Activated CD8-positive, alpha-beta memory T cell treated with anti-CD3 and anti-CD28 coated beads for 1 hour (primary cell): ENCODE measurements around the gene WFDC9.
"Not testable (repeated sequence)": the region's sequence is repeated elsewhere in the genome, so short reads cannot be mapped to it uniquely, and the experiment has no call there.

ENCODE experiments used
- DNase-seq, 2 donors: peaks; one replicate each; pipeline ENCODE4 v3.0.0-alpha.2; 2020; ENCODE audit warnings: low read depth in 1 of 2; ENCODE audit errors: extremely low read depth in 1 of 2

WFDC9 gene

DNA sequence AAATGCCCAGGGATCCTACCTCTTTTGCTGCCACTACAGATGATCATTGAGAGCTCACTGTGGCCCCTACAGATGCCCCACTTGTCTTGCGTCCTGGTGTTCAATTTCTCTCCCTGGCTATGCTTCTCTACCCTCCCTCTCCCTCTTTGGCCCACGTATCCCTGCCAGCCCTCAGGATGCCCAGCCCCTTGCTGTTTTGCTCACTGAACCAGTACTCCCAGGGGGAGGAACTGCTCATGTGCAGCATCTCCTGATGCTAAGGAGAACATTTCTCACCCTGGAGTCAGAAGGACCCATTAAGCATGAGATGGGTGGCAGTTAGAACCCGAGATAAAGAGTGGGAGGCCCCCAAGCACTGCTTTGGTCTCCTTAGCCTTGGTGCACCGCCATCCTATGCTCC, at the start of gene WFDC9:
TSS of gene WFDC9 (minus strand) at position 101 of the 400 bp plus-strand sequence. CDS start 21,103 bp downstream, outside the sequence.
- DNase-seq: no peak

DNA sequence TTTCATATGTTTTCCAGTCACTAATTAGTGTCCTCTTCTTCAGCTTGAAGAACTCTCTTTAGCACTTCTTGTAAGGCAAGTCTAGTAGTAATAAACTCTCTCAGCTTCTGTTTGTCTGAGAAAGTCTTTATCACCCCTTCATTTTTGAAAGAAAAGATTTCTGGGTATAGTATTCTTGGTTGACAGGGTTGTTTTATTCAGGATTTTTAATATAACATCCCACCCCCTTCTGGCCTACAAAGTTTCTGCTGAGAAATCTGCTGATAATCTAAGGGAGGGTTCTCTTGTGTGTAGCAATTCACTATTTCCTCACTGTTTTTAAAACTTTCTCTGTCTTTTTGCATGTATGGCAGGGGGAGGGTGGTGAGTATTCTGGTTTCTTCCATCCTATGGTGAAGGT, 48.6 kb upstream of the WFDC9 start:
- DNase-seq: no peak

DNA sequence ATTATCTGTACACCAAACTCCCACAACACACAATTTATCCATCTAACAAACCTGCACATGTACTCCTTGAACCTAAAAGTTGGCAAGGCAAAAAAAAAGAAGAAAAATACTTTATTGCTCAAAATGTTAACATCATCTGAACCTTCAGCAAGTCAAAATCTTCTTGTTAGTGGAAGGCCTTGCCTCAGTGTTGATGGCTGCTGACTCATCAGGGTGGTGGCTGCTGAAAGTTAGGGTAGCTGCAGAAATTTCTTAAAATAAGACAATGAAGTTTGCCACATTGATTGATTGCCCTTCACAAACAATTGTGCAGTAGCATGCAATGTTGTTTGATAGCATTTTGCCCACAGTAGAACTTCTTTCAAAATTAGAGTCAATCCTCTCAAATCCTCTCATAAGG, 41.7 kb upstream of the WFDC9 start:
- no peak for DNase-seq

DNA sequence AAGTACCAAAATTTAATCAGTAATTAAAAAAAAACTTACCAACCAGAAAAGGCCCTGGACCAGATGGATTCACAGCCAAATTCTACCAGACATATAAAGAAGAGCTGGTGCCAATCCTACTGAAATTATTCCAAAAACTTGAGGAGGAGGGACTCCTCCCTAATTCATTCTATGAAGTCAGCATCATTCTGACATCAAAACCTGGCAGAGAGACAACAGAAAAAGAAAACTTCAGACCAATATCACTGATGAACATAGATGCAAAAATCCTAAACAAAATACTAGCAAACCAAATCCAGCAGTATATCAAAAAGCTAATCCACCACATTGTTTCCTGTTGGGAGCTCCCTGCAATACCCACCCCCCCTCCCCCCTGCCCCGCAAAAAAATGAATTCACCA, 39.1 kb upstream of the WFDC9 start, which contains the start of gene WFDC11:
TSS of gene WFDC11 (minus strand) at position 101 of the 400 bp plus-strand sequence. CDS start 19,639 bp downstream, outside the sequence.
- no peak for DNase-seq

DNA sequence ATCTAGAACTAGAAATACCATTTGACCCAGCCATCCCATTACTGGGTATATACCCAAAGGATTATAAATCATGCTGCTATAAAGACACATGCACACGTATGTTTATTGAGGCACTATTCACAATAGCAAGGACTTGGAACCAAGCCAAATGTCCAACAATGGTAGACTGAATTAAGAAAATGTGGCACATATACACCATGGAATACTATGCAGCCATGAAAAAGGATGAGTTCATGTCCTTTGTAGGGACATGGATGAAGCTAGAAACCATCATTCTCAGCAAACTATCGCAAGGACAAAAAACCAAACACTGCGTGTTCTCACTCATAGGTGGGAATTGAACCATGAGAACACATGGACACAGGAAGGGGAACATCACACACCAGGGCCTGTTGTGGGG, 26.0 kb upstream of the WFDC9 start:
- not testable (repeated sequence) for DNase-seq

DNA sequence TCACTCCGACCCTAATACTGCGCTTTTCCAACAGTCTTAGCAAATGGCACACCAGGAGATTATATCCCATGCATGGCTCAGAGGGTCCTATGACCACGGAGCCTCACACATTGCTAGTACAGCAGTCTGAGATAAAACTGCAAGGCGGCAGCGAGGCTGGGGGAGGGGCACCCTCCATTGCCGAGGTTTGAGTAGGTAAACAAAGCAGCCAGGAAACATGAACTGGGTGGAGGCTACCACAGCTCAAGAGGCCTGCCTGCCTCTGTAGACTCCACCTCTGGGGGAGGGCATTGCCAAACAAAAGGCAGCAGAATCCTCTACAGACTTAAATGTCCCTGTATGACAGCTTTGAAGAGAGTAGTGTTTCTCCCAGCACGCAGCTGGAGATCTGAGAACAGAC, 20.6 kb upstream of the WFDC9 start:
- DNase-seq: not testable (repeated sequence)

DNA sequence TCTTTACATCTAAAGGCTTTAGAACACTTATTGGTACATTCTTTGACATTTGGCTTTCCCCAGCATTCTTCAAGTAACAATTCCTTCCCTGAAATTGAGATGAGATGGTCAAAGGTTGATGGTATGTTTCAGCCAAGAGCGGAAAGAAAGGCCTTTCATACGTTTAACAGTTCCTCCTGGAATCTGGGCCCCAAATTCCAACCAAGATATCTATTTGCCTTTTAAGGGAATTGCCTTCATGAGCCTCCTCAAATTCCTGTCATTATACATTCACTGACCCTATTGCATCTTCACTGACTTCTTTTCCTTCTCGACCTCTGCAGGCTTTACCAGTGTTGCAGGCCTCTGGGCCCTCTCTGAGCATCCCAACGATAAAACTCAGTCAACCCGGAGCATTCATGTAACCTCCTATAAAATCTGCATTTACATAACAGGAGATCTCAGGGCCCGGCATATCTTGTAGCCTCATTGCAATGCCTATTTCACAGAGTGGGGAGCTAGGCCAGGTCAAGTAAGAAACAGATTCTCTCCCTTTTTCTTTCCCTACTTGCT, 18.3 kb upstream of the WFDC9 start:
- DNase-seq: no peak

DNA sequence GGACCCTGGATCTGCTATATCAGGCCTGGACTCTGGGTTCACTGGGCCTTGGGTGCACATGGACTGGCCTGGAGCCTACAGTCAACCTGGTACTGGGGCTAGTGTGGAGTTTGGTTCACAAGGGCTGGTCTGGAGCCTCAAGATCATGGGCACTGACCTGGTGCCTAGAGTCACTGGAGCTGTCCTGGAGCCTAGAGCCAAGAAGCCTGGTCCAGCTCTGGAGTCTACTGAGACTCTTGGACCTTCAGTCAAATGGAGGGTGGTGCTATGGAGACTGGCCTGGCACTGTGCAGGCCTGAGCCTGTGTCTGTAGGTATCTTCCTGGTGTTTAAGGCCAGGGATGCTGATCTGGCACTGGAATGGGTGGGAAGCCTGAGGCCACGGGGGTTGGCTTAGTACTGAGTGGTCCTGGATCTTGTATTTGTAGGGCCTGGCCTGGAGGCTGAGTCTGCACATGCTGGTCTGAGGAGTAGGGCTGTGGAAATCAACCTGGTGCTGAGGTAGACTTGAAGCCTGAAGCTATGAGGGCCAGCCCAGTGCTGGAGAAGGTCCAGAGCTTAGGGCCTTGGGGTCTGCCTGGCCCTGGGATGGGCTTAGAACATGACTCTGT, 16.5 kb upstream of the WFDC9 start:
- DNase-seq: no peak

DNA sequence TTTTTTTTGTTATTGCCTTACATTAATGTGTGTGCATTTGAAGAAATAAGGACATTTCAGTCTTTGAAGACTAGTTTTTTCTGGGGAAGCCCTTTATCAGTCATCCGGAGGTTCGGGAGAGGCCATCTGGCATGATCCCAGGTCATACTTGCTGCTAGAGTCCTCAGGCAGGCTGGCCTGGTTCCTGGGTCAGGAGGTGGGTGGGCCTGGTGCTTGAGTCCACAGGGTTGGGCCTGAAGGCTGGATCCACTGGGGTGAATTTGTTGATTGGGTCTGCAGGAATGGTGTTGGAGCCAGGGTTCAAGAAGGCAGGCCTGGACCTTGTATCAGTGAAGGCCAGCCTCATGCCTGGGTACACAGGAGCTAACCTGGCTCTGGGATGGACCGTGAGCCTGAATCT, 15.8 kb upstream of the WFDC9 start:
- DNase-seq: no peak

DNA sequence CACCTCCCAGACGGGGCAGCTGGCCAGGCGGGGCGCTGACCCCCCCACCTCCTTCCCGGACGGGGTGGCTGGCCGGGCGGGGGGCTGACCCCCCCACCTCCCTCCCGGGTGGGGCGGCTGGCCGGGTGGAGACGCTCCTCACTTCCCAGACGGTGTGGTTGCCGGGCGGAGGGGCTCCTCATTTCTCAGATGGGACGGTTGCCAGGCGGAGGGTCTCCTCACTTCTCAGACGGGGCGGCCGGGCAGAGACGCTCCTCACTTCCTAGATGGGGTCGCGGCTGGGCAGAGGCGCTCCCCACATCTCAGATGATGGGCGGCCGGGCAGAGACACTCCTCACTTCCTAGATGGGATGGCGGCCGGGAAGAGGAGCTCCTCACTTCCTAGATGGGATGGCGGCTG, 14.8 kb upstream of the WFDC9 start:
- DNase-seq: not testable (repeated sequence)

DNA sequence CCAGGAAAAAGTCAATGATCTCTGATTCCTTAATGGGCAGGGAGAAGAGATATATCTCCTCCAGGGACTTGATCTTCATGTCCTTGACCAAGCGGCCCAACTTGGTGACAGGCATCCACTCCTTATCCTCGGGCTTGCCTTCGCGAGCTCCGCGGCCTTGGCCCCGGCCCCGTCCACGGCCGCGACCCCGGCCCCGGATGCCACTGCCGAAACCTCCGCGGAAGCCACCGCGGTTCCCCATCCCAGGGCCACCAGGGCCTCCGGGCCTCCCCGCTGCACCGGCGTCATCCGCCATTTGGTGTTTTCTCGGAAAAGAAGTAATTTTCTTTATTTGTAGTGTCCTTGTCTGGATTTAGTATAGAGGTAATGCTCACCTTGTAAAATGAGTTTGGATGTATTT, 10.0 kb upstream of the WFDC9 start:
- DNase-seq: not testable (repeated sequence)

DNA sequence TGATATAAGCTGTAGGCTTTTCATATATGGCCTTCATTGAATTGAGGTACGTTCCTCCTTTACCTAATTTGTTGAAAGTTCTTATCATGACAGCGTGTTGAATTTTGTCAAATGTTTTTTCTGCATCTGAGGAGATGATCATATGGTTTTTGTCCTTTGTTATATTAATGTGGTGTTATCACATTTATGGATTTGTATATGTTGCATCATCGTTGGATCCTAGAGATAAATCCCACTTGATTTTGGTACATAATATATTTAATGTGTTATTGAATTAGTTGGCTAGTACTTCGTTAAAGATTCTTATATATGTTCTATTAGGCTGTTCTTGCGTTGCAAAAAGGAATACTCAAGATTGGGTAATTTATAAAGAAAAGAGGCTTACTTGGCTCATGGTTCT, 8.6 kb upstream of the WFDC9 start:
- DNase-seq: no peak

DNA sequence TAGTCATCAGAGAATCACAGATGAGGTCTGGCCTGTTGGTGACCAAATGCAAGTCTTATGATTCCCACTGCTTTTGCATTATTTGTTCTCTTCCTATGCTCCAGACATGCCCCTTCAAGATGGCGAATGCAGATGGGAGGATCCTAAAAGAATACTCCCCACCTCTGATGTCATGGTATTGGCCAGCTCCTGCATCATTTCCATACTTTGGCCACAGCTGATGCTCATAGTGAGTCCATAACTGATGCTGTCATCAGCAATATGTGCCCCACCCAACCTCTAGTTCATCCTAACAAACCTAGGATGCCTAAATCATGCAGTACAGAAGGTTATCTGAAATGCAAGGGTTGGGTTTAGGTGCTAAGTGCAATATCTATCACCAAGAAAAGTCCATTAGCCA, 5.4 kb upstream of the WFDC9 start:
- no peak for DNase-seq

DNA sequence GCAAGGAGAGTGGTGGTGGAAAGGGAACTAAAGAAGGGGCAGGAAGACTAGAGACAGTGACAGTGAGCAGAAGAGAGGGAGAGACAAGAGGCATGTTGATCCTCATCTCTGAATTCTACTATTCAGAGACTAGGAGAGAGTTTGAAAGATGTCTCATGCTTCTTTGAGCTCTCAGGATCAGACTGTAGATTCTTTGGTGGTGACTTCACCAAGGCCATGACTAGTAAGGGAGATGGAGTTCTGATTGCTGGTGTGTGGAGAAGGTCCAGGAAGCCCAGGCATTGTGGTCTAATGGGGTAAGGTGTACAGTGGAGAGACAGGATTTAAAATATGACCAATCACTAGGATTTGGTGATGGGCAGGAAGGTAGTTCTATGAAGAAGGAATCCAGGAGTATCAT, 713 bp downstream of the WFDC9 start:
- no peak for DNase-seq

DNA sequence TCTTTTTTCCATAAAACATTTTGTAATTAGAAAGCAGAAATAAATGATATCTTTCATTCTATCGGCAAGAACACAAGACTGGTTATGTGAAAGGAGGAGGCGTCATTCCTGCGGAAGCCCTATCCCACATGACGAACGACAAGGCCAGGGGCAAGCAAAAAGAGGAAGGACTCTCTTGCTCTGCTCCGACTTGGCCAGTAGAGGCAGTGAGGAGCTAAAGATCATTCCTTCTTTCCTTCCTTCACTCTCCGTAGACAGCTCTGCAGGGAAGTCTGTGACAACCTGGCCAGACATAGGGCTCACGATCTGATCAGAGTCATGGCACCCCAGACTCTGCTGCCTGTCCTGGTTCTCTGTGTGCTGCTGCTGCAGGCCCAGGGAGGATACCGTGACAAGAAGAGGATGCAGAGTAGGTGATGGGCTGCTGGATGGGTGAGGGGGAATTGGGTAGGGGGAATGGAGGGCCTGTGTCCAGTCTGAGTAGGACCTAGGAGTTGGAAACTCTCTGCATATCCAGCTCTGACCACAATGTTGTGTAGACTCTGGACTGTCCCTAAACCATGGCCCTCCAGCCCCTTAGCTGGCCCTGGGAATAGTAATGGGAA, 1.5 kb downstream of the WFDC9 start, which contains the start of gene WFDC10A:
TSS of gene WFDC10A (plus strand) at position 244 of the 605 bp plus-strand sequence. CDS start at position 319, 75 bp downstream.
- no peak for DNase-seq

DNA sequence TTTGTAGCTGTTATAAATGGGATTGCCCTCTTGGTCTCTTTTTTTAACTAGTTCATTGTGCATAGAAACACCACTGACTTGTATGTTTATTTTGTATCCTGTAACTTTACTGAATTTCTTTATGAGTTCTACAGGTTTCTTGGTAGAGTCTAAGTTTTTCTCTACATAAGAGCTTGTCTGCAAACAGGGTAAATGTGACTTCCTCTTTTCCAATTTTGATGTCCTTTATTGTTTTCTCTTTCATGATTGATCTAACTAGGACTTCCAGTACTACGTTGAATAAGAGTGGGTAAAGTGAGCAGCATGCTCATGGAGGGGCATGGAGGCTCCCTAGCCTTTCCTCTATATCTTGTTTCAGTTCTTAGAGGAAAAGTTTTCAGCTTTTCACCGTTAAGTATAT, 4.5 kb downstream of the WFDC9 start:
- DNase-seq: no peak

DNA sequence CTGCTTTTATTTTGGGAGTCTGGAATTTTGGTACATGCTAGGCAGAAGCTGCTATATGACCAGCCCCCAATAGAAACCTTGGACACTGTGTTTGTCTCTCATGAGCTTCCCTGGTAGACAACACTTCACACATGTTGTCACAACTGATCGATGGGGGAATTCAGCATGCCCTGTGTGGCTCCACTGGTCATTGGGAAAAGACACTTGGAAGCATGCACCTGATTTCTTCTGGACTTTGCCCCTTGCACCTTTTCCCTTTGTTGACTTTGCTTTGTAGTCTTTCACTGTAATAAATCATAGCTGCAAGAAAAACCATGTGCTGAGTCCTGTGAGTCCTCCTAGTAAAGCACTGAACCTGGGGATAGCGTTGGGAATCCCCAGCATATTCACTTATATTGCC, 9.5 kb downstream of the WFDC9 start:
- DNase-seq: no peak

DNA sequence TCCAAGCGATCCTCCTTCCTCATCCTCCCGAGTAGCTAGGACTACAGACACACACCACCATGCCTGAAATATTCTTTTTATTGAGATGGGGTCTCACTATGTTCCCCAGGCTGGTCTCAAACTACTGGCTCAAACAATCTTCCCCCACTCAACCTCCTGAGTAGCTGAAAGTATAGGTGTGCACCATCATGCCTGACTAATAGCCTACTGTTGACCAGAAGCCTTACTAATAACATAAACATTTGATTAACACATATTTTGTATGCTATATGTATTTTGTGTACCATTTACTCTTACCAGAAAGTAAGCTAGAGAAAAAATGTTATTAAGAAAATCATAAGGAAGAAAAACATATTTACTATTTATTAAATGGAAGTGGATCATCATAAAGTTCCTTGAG, 13.5 kb downstream of the WFDC9 start:
- no peak for DNase-seq

DNA sequence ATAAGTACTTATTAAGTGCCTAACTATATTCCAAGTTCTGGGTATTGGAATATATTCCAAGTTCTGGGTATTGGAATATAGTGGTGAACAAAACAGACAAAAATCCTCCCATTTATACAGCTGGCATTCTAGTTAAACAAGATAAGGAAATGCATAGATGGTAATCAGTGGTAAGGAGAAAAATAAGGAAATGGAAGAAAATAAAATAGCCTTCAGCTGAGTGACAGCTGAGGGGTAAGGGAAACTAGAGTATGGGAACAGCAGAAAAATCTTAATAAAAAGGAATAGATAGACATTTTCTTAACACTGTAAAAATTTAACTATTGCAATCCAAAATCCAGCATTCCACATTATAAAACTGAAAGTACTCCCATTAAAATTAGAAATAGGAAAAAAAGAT, 18.8 kb downstream of the WFDC9 start:
- no peak for DNase-seq

DNA sequence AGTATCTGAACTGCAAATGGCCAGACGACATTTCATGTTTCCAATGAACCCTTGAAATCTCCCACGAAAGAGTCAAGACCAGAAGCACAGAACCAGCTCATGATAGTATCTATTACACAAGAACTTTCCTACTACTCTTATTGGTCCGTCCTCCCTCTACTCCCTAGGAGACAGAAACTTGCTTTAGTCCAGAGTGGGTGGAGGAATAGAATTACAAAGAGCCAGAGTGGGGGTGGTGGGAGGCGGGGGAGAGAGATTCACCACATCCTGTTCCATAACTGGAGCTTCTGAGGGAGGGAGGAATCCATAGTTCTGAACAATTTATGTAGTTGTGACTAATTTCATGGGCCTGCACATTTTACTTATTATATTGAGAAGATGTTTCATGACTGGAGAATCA, 20.0 kb downstream of the WFDC9 start:
- no peak for DNase-seq

DNA sequence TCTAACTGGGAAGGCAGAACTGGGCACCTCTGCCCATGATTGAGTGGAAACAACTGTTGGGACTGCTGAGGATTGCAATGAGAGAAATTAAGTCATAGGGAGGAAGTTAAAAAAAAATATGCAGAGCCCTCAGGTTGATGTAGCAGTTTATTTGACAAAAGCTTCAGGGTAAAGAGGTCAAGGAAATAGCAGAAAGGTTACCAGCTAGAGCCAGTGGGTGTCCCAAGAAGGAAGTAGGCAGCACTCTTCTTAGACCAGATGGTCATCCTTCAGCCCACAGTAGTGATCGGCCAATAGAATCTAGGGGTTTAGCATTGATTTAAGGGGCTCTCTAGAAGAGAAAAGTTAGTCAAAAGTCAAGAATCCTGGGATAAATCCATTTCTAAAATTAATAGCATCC, 23.3 kb downstream of the WFDC9 start:
- no peak for DNase-seq

DNA sequence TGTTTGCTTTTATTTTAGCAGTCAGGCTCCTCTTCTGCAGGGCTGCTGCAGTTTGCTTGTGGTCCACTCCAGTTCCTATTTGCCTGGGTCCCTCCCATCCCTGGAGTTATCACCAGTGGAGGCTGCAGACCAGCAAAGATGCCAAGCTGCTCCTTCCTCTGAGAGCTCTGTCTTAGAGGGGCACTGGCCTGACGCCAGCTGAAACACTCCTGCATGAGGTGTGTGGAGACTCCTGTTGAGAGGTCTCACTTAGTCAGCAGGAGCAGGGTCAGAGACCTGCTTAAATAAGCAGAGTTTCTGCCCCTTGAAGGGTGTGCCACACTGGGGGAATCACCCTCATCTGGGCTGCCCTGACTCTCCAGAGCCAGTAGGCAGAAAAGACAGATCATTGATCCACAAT, 35.8 kb downstream of the WFDC9 start:
- no peak for DNase-seq
